DOHH2 (cell line): ENCODE measurements around the gene CACNA1B.
"Not testable (repeated sequence)": the region's sequence is repeated elsewhere in the genome, so short reads cannot be mapped to it uniquely, and the experiment has no call there.

Source experiments
- H3F3A ChIP-seq: fragments of 200-600 bp; sonication (generic), shearing (Covaris generic); 2 replicates; pipeline ENCODE4 v1.6.0; 2016; ENCODE audit warnings: antibody characterized with exemption, mild to moderate bottlenecking; ENCODE audit not compliant: control insufficient read depth, insufficient read depth
- H3K27ac ChIP-seq: fragments of 200-600 bp; sonication (generic); 2 replicates; pipeline ENCODE4 v1.5.1; 2014; ENCODE audit warnings: low read depth, mild to moderate bottlenecking, low read length, moderate library complexity
- H3K27me3 ChIP-seq: fragments of 200-600 bp; sonication (generic); 2 replicates; pipeline ENCODE4 v1.6.1; 2014; ENCODE audit warnings: mild to moderate bottlenecking, low read length, mixed read lengths; ENCODE audit not compliant: control insufficient read depth
- H3K36me3 ChIP-seq: fragments of 200-600 bp; sonication (generic); 2 replicates; pipeline ENCODE4 v1.6.1; 2014; ENCODE audit warnings: mild to moderate bottlenecking, low read length, moderate library complexity, mixed read lengths; ENCODE audit not compliant: control insufficient read depth
- H3K4me1 ChIP-seq: fragments of 200-600 bp; sonication (generic); 2 replicates; pipeline ENCODE4 v1.6.1; 2014; ENCODE audit warnings: mild to moderate bottlenecking, low read length, mixed read lengths; ENCODE audit not compliant: control insufficient read depth
- H3K4me2 ChIP-seq: fragments of 200-600 bp; sonication (generic); 2 replicates; pipeline ENCODE4 v1.6.0; 2014; ENCODE audit warnings: mild to moderate bottlenecking, low read length, moderate library complexity
- H3K4me3 ChIP-seq: fragments of 200-600 bp; sonication (generic); 2 replicates; pipeline ENCODE4 v1.5.1; 2014; ENCODE audit warnings: mild to moderate bottlenecking, low read length, mixed read lengths
- H3K79me2 ChIP-seq: fragments of 200-600 bp; sonication (generic); 2 replicates; pipeline ENCODE4 v1.6.1; 2014; ENCODE audit warnings: mild to moderate bottlenecking, low read length, mixed read lengths; ENCODE audit not compliant: control insufficient read depth
- H3K9me2 ChIP-seq: fragments of 200-600 bp; sonication (generic); replicated peaks from 2 replicates; pipeline ENCODE4 v1.6.1; 2014; ENCODE audit warnings: mild to moderate bottlenecking, low read length, mixed read lengths; ENCODE audit not compliant: control insufficient read depth
- H3K9me3 ChIP-seq: fragments of 200-600 bp; sonication (generic); 2 replicates; pipeline ENCODE4 v1.6.1; 2014; ENCODE audit warnings: antibody characterized with exemption, low read length, mixed read lengths; ENCODE audit not compliant: control insufficient read depth, insufficient read depth
- H4K20me1 ChIP-seq: fragments of 200-600 bp; sonication (generic); 2 replicates; pipeline ENCODE4 v1.6.0; 2014; ENCODE audit warnings: low read depth, mild to moderate bottlenecking, antibody characterized with exemption, low read length, moderate library complexity; ENCODE audit not compliant: control insufficient read depth, insufficient read depth

Gene CACNA1B

DNA sequence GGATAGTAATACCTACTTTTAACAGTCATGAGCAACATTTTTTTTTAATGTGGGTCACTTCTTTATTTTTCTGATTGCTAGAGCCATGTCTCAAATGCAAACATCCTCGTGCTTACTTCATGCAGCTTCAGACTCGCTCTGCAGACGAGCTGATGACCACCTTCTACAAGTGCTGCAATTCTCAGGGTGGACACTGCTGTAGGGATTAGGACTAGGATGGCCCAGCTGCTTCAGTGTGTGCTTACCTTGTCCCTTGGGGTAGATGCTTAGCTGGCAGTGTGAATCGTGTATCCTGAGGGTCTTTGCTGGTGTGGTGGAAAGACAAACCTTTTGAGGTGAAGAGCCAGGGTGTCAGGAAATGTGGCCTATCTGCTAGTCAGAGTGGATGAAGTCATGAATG lies 251.7 kb downstream of the CACNA1B start:
- H3K4me1 ChIP-seq, H4K20me1 ChIP-seq, H3K27ac ChIP-seq, H3K4me2 ChIP-seq, H3K79me2 ChIP-seq, H3K4me3 ChIP-seq, H3K27me3 ChIP-seq, H3F3A ChIP-seq, H3K9me2 ChIP-seq, H3K36me3 ChIP-seq, H3K9me3 ChIP-seq: not testable (repeated sequence)

- not testable (repeated sequence) for H3K79me2 ChIP-seq, H3K4me1 ChIP-seq, H3K9me2 ChIP-seq, H3K4me3 ChIP-seq, H3F3A ChIP-seq, H3K36me3 ChIP-seq, H4K20me1 ChIP-seq, H3K9me3 ChIP-seq, H3K27ac ChIP-seq, H3K27me3 ChIP-seq, H3K4me2 ChIP-seq
Observed at GRCh38 chr9:138132946-138133705, 255.5 kb downstream of the CACNA1B start.

DNA sequence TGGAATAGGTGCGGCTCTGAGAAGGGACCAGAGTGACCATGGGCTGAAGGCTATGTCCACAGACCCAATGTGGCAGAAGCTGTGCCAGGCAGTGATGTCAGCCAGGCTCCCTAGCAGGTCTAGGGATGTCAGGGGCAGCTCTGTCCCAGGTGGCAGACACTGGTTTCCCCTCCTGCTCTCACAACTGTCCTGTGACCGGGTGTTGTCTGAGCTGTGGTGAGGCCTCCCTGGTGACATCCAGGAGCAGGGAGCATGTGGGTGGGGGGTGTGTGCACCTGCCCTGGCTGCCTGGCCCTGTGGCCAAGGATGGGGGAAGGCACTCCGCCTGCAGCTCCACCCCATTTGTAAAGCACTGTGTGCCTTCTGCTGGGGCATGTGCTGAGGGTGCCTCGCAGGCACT lies 257.0 kb downstream of the CACNA1B start:
- H4K20me1 ChIP-seq, H3K9me2 ChIP-seq, H3K27ac ChIP-seq, H3K79me2 ChIP-seq, H3K27me3 ChIP-seq, H3K9me3 ChIP-seq, H3K36me3 ChIP-seq, H3K4me3 ChIP-seq, H3F3A ChIP-seq, H3K4me2 ChIP-seq, H3K4me1 ChIP-seq: not testable (repeated sequence)

DNA sequence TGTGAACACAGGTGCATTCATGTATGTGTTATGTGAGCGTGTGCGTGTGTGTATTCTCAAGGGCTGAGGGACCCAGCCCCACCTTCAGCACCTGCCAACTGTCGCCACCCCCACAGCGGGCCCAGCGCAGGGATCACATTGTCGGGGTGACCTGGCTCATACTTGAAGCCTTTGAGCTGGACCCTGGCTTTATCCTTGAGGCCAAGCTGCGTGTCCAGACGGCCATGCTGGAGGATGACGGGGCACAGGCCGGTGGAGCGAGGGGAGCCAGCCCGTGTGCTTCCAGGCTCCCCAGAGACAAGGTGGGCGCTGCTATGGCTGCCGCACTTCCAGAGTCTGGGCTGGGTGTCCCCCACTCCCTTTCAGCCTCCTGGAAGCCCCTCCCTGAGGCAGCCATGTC lies 261.5 kb downstream of the CACNA1B start:
- not testable (repeated sequence) for H3K4me3 ChIP-seq, H3K9me3 ChIP-seq, H3K9me2 ChIP-seq, H3K27ac ChIP-seq, H3K4me2 ChIP-seq, H3K27me3 ChIP-seq, H3K4me1 ChIP-seq, H4K20me1 ChIP-seq, H3F3A ChIP-seq, H3K36me3 ChIP-seq, H3K79me2 ChIP-seq

DNA sequence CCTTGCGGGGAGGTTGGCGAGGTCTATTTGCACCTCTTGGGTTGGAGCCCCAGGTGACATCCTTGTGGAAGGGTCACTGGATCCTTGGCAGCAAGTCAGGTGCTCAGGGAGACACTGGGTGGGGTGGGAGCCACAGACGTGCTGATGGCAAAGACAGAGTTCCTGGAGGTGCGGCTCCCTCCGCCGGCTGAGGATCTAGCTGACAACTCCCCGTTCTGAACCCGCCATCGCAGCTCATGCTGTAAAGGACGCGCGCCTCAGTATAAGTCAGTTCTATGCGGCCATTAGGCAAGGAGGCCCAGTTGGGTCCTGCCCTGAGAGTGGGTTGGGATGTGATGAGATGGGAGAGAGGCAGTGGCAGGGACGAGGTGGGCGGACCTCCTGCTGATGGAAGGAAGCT lies 263.4 kb downstream of the CACNA1B start:
- not testable (repeated sequence) for H3K27me3 ChIP-seq, H3K4me3 ChIP-seq, H3F3A ChIP-seq, H3K36me3 ChIP-seq, H4K20me1 ChIP-seq, H3K9me2 ChIP-seq, H3K27ac ChIP-seq, H3K4me2 ChIP-seq, H3K79me2 ChIP-seq, H3K4me1 ChIP-seq, H3K9me3 ChIP-seq

DNA sequence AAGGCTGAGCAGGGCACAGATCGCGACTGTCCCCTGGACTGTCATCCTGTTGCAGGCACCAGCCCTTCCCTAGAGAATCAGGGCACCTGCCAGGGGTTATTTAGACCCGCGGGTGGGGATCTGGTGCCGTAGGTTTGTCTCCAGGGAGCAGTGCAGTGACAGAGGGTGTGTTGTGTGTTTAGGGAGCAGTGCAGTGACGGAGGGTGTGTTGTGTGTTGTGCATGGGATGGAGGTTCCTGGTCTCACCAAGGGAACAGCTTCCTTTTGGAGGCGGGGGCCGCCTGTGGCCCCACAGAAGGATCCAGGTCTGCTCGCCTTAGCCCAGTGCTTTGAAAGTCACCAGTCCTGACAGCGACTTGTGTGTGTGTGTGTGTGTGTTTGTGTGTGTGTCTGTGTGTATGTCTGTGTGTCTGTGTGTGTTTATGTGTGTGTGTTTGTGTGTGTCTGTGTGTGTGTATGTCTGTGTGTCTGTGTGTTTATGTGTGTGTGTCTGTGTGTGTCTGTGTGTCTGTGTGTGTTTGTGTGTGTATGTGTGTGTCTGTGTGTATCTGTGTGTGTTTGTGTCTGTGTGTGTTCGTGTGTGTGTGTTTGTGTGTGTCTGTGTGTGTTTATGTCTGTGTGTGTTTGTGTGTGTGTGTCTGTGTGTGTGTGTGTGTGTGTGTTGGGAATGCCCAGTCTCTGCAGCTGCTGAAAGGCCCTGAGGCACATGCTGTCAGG lies 265.1 kb downstream of the CACNA1B start:
- H3K79me2 ChIP-seq, H3K4me2 ChIP-seq, H3F3A ChIP-seq, H3K9me2 ChIP-seq, H3K9me3 ChIP-seq, H3K4me3 ChIP-seq, H3K4me1 ChIP-seq, H3K27ac ChIP-seq, H4K20me1 ChIP-seq, H3K27me3 ChIP-seq, H3K36me3 ChIP-seq: not testable (repeated sequence)

DNA sequence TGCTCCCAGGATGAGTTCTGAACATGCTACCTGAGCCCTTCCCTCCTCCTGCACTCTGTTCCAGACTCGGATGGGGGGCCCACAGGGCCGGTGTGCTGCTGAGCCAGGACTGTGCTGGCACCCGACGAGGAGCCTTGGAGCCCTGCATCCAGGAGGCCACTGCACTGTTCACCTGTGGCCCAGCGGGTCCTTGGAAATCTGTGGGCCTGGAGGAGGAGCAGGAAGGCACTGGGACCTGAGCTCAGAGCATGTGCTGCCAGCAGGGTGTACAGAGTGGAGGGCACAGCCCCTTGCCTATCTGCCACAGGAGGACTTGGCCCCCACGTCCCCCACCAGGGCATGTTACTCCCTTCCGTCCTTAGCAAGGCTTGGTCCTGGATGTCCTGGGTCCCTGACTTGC lies 265.9 kb downstream of the CACNA1B start:
- H3K4me3 ChIP-seq, H3K4me2 ChIP-seq, H3K79me2 ChIP-seq: not testable (repeated sequence)

More for the DNA sequence above, 265.9 kb downstream of the CACNA1B start:
- not testable (repeated sequence) for H3K4me1 ChIP-seq, H3K9me2 ChIP-seq, H3F3A ChIP-seq, H3K36me3 ChIP-seq, H3K27me3 ChIP-seq, H3K27ac ChIP-seq, H3K9me3 ChIP-seq, H4K20me1 ChIP-seq
